ENCODE measurements around the gene DCDC2B. TPM values are rescaled to one million over a fixed set of nuclear protein-coding genes. Genes with fewer than 3 reads are reported as not detected.

Gene DCDC2B
- total RNA-seq, 1 donor = not detected

DNA sequence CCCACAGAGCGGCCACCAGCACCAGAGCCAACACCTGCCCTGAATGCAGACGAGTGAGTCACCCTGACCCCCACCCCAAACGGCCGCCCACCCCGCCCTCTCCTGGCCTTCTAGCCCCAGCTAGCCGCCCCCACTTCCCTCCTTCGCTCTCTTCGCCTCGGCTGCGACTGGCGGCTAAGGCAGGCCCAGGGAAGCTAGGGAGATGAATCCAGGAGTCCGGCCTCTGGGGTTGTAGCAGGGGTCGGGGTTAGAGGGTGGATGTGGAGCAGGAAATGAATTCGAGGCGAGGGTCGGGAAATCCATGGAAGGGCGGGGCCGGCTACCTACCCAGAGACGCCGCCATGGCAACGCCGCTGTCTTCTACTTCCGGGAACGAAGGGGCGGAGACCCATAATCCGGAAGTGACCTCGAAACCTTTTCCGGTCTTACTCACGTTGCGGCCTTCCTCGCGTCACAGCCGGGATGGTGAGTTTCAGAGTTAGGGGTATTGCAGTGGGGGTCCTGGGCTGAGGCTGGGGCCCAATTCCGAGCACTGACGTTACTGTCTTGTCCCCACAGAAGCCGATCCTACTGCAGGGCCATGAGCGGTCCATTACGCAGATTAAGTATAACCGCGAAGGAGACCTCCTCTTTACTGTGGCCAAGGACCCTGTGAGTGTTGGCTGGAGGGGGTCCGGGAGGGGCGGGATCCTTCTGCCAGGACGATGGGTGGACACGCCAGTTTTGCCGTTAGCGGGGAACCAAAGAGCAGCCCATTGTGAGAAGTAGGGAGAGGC, 13.3 kb downstream of the DCDC2B start, which contains the start of the genes EIF3I and TMEM234:
Gene EIF3I, plus strand, starts transcription at position 428 of the 776 bp plus-strand sequence. Its CDS starts 35 bp downstream, at position 463.
Gene TMEM234, minus strand, starts transcription at position 374 of the 776 bp plus-strand sequence. Its CDS starts 31 bp downstream, at position 343.
- peaks cover 40% of the 10 kb centered on the region for H3K36me3 ChIP-seq (ENCODE audit: insufficient read depth, low read length)

DNA sequence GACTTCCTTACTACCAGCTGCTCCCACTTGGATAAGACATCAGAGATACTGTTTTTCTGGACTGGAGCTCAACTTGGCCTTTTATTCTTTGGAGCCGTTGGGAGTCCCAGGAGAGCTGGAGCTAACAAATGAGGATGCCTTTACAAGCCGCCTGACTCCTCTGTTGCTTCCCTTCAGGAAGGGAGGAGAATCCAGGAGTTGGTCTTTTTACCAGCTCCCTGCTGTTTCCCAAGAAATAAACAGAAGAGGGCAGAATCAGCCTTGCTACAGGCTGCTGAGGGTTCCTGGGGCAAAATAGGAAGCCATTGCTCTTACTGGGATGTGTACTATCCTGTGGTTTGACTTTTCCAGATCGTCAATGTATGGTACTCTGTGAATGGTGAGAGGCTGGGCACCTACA, 14.8 kb downstream of the DCDC2B start:
- no peaks in the 10 kb centered on the region for H3K27me3 ChIP-seq (ENCODE audit: insufficient read depth, low read length)
- H3K27ac ChIP-seq (ENCODE audit: low read depth, low read length) = peak overlapping the region; percentile 46
- no peaks in the 10 kb centered on the region for H4K20me1 ChIP-seq (ENCODE audit: insufficient read depth, low read length)
- H3K9me3 ChIP-seq (ENCODE audit: low read depth, low read length) = no peaks in the 10 kb centered on the region
- peak overlapping the region; percentile 100 for H3K4me2 ChIP-seq (ENCODE audit: insufficient read depth, low read length)
- TF ChIP-seq CTCF (IDR thresholded peaks at IDR 0.05; ENCODE audit: extremely low read depth, low read depth, low read length) = no peak
- H3K36me3 ChIP-seq (ENCODE audit: insufficient read depth, low read length) = peaks cover 52% of the 10 kb centered on the region
- peak overlapping the region; percentile 17 for H3K4me3 ChIP-seq (ENCODE audit: insufficient read depth, low read length)
- peak; percentile 44 for DNase-seq (ENCODE audit: insufficient read length, low spot score, missing footprints)
- no peak overlapping the region for H2AFZ ChIP-seq (ENCODE audit: low read length)
- peaks cover 53% of the 10 kb centered on the region for H3K79me2 ChIP-seq (ENCODE audit: insufficient read depth, low read length)
- H3K4me1 ChIP-seq (ENCODE audit: insufficient read depth, low read length) = peaks cover 29% of the 10 kb centered on the region

More for the DNA sequence above, 13.3 kb downstream of the DCDC2B start, which contains the start of the genes EIF3I and TMEM234:
- Histone ChIP-seq H2AFZ (ENCODE audit: low read length) (peak within 1 kb of the TSS; percentile 98), H4K20me1 (ENCODE audit: insufficient read depth, low read length) (no peaks in the 10 kb centered on the region), H3K9me3 (ENCODE audit: low read depth, low read length) (no peaks in the 10 kb centered on the region), H3K27ac (ENCODE audit: low read depth, low read length) (peak within 1 kb of the TSS; percentile 100), H3K79me2 (ENCODE audit: insufficient read depth, low read length) (peaks cover 53% of the 10 kb centered on the region), H3K27me3 (ENCODE audit: insufficient read depth, low read length) (no peaks in the 10 kb centered on the region), H3K4me3 (ENCODE audit: insufficient read depth, low read length) (peak within 1 kb of the TSS; percentile 100), H3K4me1 (ENCODE audit: insufficient read depth, low read length) (peaks cover 29% of the 10 kb centered on the region), H3K4me2 (ENCODE audit: insufficient read depth, low read length) (peak within 1 kb of the TSS; percentile 100)
- no peak for TF ChIP-seq CTCF (IDR thresholded peaks at IDR 0.05; ENCODE audit: extremely low read depth, low read depth, low read length)
- DNase-seq (ENCODE audit: insufficient read length, low spot score, missing footprints) = peak; percentile 95

- Histone ChIP-seq H3K9me3 (ENCODE audit: low read depth, low read length) (no peaks in the 10 kb centered on the region), H2AFZ (ENCODE audit: low read length) (no peak overlapping the region), H3K27me3 (ENCODE audit: insufficient read depth, low read length) (no peaks in the 10 kb centered on the region), H3K27ac (ENCODE audit: low read depth, low read length) (peak overlapping the region; percentile 46), H3K4me3 (ENCODE audit: insufficient read depth, low read length) (no peak overlapping the region), H3K79me2 (ENCODE audit: insufficient read depth, low read length) (peaks cover 53% of the 10 kb centered on the region), H3K4me1 (ENCODE audit: insufficient read depth, low read length) (peaks cover 29% of the 10 kb centered on the region), H4K20me1 (ENCODE audit: insufficient read depth, low read length) (no peaks in the 10 kb centered on the region), H3K4me2 (ENCODE audit: insufficient read depth, low read length) (peak overlapping the region; percentile 100), H3K36me3 (ENCODE audit: insufficient read depth, low read length) (peaks cover 51% of the 10 kb centered on the region)
- peak; percentile 15 for DNase-seq (ENCODE audit: insufficient read length, low spot score, missing footprints)
- TF ChIP-seq CTCF (IDR thresholded peaks at IDR 0.05; ENCODE audit: extremely low read depth, low read depth, low read length) = no peak
These were observed 15.4 kb downstream of the DCDC2B start for GRCh38 chr1:32224285-32224684.

DNA sequence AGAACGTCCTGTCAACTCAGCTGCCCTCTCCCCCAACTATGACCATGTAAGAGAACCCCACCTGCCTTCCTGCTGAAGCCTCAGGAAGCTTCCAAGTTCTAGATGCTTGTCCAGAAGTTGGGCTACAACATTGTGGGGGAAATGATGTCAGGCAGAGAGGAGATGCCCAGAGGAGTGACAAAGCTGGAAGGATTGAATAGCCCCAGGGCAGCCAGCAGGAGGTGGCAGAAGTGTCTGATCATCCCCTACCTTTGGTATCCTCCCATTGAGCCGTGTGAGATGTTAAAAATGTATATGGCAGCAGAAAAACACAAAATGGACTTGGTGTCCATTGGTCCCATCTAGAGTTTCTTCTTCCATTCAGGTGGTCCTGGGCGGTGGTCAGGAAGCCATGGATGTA, 19.9 kb downstream of the DCDC2B start:
- Histone ChIP-seq H3K79me2 (ENCODE audit: insufficient read depth, low read length) (peaks cover 11% of the 10 kb centered on the region), H3K27ac (ENCODE audit: low read depth, low read length) (no peak overlapping the region), H4K20me1 (ENCODE audit: insufficient read depth, low read length) (no peaks in the 10 kb centered on the region), H3K4me3 (ENCODE audit: insufficient read depth, low read length) (no peak overlapping the region), H3K27me3 (ENCODE audit: insufficient read depth, low read length) (no peaks in the 10 kb centered on the region), H2AFZ (ENCODE audit: low read length) (no peak overlapping the region), H3K4me1 (ENCODE audit: insufficient read depth, low read length) (peaks cover 4% of the 10 kb centered on the region), H3K9me3 (ENCODE audit: low read depth, low read length) (no peaks in the 10 kb centered on the region), H3K36me3 (ENCODE audit: insufficient read depth, low read length) (peaks cover 67% of the 10 kb centered on the region), H3K4me2 (ENCODE audit: insufficient read depth, low read length) (no peak overlapping the region)
- peak; percentile 59 for DNase-seq (ENCODE audit: insufficient read length, low spot score, missing footprints)
- no peak for TF ChIP-seq CTCF (IDR thresholded peaks at IDR 0.05; ENCODE audit: extremely low read depth, low read depth, low read length)
